ENCODE measurements around the gene BRINP3. TPM values are rescaled to one million over a fixed set of nuclear protein-coding genes. Genes with fewer than 3 reads are reported as not detected.

BRINP3 gene
- total RNA-seq, 2 donors from 2014 or later, result 6.8 to 8.0 TPM

DNA sequence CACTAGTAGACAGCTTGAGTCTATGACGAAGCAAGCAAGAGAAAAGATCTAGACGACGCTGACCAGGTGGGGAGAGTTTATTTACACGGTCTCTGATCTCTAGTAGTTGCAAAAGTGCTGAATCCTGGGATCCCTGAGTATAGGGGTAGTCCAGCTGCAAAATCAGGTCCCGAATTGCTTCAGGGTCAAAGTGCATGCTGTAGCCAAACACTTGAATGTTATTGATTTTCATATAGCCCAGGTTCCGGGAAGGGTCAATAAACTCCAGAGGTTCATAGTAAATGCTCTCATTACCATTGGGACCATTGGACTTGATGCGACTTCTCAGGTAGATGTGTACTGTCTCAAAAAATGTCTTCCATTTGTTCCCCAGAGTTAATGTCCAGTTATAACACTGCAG lies 379.6 kb downstream of the BRINP3 start:
- Histone ChIP-seq H3K27ac (no peak overlapping the region), H3K4me3 (no peak overlapping the region), H3K4me1 (no peaks in the 10 kb centered on the region), H3K36me3 (no peaks in the 10 kb centered on the region), H3K9me3 (no peaks in the 10 kb centered on the region), H3K27me3 (no peaks in the 10 kb centered on the region)
- TF ChIP-seq, protein P1, sequence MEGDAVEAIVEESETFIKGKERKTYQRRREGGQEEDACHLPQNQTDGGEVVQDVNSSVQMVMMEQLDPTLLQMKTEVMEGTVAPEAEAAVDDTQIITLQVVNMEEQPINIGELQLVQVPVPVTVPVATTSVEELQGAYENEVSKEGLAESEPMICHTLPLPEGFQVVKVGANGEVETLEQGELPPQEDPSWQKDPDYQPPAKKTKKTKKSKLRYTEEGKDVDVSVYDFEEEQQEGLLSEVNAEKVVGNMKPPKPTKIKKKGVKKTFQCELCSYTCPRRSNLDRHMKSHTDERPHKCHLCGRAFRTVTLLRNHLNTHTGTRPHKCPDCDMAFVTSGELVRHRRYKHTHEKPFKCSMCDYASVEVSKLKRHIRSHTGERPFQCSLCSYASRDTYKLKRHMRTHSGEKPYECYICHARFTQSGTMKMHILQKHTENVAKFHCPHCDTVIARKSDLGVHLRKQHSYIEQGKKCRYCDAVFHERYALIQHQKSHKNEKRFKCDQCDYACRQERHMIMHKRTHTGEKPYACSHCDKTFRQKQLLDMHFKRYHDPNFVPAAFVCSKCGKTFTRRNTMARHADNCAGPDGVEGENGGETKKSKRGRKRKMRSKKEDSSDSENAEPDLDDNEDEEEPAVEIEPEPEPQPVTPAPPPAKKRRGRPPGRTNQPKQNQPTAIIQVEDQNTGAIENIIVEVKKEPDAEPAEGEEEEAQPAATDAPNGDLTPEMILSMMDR (IDR thresholded peaks at IDR 0.05), result no peak
- DNase-seq (ENCODE audit: low spot score), result no peak

DNA sequence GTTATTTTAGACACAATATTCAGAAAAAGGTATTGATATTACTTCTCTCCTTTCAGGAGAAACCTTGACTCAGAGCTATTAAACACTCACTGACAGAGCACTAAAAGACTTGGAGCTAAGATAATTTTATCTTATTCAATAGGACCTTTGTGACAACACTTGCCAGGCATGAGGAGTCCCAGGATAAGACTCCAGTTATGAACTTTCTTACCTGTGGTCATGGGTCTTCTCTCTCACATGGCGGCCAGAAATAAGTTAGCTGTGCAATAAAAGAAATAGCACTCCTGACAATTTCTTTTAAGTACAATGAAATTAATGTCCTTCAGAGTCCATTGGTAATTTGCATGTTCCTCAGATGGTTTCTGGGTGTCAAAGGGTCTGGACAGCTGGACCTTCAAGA lies 382.1 kb downstream of the BRINP3 start:
- TF ChIP-seq, protein P1 (IDR thresholded peaks at IDR 0.05), result no peak
- Histone ChIP-seq H3K36me3 (no peaks in the 10 kb centered on the region), H3K27me3 (no peaks in the 10 kb centered on the region), H3K4me3 (no peak overlapping the region), H3K4me1 (no peaks in the 10 kb centered on the region), H3K9me3 (no peaks in the 10 kb centered on the region), H3K27ac (no peak overlapping the region)
- DNase-seq (ENCODE audit: low spot score), result no peak

DNA sequence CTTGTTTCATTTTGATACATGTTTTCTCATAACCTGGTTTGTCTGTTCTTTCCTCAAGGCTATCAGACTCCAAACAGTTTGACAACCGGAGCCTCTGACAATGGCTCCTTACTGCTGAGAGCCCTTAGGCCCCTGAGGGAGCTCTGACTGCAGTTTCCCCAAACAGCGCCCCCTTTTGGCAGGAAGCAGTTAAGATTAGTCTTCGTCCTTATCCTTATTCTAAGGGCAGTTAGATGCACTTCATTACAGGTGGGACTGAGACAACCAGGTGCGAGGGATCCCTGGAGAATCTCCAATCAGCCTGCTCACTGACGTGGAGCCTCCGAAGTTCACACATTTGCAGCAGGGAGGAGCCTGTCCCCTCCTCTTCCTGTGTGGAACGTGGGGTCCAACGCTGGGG lies 393.1 kb downstream of the BRINP3 start:
- Histone ChIP-seq H3K9me3 (no peaks in the 10 kb centered on the region), H3K4me3 (no peak overlapping the region), H3K4me1 (no peaks in the 10 kb centered on the region), H3K27me3 (no peaks in the 10 kb centered on the region), H3K36me3 (no peaks in the 10 kb centered on the region), H3K27ac (no peak overlapping the region)
- no peak for DNase-seq (ENCODE audit: low spot score)
- TF ChIP-seq, protein P1 (IDR thresholded peaks at IDR 0.05), result no peak

DNA sequence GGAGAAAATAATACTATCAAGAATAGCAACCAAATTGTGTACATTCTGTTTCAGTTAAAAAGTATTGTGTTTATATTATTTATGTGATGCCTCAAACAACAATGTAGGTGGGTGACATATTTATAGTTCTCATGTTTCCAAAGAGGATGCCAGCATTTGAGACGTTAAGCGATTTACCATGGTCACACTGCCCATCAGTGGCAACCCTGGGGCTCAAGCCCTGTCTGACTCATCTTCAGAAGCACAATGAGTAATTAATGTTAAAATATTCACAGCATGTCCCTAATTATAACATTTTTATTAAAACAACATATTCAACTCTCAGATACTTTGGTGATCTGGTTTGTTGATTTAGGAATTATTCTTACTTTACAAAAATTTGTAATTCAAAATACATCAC lies 409.4 kb downstream of the BRINP3 start:
- Histone ChIP-seq H3K4me3 (no peak overlapping the region), H3K27ac (no peak overlapping the region), H3K27me3 (no peaks in the 10 kb centered on the region), H3K4me1 (no peaks in the 10 kb centered on the region), H3K9me3 (no peaks in the 10 kb centered on the region), H3K36me3 (no peaks in the 10 kb centered on the region)
- DNase-seq (ENCODE audit: low spot score), result no peak
- TF ChIP-seq, protein P1 (IDR thresholded peaks at IDR 0.05), result no peak

DNA sequence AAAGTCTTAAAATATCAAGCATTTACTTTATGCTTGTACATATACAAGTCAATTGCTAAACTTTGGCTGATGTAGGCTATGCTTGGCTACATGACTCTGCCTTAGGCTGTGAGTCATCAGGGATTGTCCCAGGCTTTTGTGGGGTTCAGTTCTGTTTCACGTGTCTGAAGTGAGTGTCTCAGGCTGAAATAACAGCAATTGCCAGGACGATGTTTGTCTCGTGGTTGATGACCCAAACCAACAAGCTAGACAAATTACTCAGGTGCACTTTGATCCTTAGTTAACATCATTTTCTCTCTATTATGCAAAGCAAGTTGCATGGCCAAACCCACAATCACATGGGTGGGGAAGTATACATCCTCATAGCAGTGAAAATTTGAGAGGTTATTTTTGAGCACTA lies 410.1 kb downstream of the BRINP3 start:
- Histone ChIP-seq H3K4me3 (no peak overlapping the region), H3K9me3 (no peaks in the 10 kb centered on the region), H3K4me1 (no peaks in the 10 kb centered on the region), H3K36me3 (no peaks in the 10 kb centered on the region), H3K27me3 (no peaks in the 10 kb centered on the region), H3K27ac (no peak overlapping the region)
- DNase-seq (ENCODE audit: low spot score), result no peak
- TF ChIP-seq, protein P1 (IDR thresholded peaks at IDR 0.05), result no peak

DNA sequence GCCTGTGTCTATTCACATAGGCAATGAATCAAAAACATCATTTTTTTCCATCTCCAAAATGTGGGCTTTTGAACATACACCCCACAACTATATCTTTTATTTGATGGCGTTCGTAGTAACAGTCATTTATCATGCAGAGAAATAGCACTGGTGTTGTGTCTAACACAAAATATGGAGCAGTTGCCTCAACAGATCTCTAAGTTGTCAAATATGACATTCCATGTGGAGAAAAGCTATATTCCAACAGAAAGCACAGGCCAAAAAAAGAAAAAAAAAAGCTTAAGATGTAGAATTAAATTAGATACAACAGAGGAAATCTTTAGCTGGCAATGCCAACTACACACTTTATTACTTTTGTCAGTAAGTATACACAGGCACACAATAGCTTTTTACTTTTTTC lies 411.7 kb downstream of the BRINP3 start:
- H3K27me3 ChIP-seq, result no peaks in the 10 kb centered on the region
- TF ChIP-seq, protein P1 (IDR thresholded peaks at IDR 0.05), result no peak
- no peaks in the 10 kb centered on the region for H3K36me3 ChIP-seq
- no peak overlapping the region for H3K27ac ChIP-seq
- DNase-seq (ENCODE audit: low spot score), result no peak
- no peak overlapping the region for H3K4me3 ChIP-seq
- H3K9me3 ChIP-seq, result no peaks in the 10 kb centered on the region
- no peaks in the 10 kb centered on the region for H3K4me1 ChIP-seq
